GM12878 (cell line): ENCODE measurements around the gene DCC. TPM values are rescaled to one million over a fixed set of nuclear protein-coding genes. Genes with fewer than 3 reads are reported as not detected.

Source experiments
- ATAC-seq: fragments of 200-7000 bp; cut with Tn5 transposase; 3 replicates; pipeline ENCODE4 v1.9.1; 2020; ENCODE audit warnings: mild to moderate bottlenecking, moderate library complexity
- BruUV-seq: library from RNA; stranded (reverse); fragments of 400-500 nt; replicated peaks from 2 replicates; lab custom pipeline; 2021; lab: Mats Ljungman, UMichigan
- CTCF ChIA-PET: fragments of 300-600 bp; sonication (Branson Sonifier 250); formaldehyde crosslinking; extraction: SDS; loops from one replicate; lab custom pipeline; 2021; ENCODE audit warnings: inconsistent platforms; lab: Yijun Ruan, JAX
- POLR2A ChIA-PET: fragments of 350-600 bp; formaldehyde crosslinking; extraction: SDS; loops from one replicate; lab custom pipeline; 2021; ENCODE audit warnings: inconsistent platforms; lab: Charles Lee
- RAD21 ChIA-PET: fragments of 300-600 bp; sonication (Branson Sonifier 250); formaldehyde crosslinking; loops from one replicate; lab custom pipeline; 2023; ENCODE audit warnings: antibody characterized with exemption; ENCODE audit not compliant: unreplicated experiment; lab: Charles Lee
- SMC1A ChIA-PET: fragments of 300-600 bp; sonication (Branson Sonifier 250); formaldehyde crosslinking; loops from one replicate; lab custom pipeline; 2023; ENCODE audit not compliant: unreplicated experiment, uncharacterized antibody; lab: Charles Lee
- DNase-seq: peaks from one replicate; pipeline ENCODE4 v3.0.0-alpha.2; 2011; ENCODE audit warnings: low read depth, low spot score
- FAIRE-seq: peaks from 3 replicates; lab custom pipeline; 2011; peaks lifted over from hg19 to GRCh38; lab: Jason Lieb, UNC
- H2AFZ ChIP-seq: 2 replicates; pipeline ENCODE4 v1.6.0; 2011; ENCODE audit warnings: low read depth, low read length, control low read depth; ENCODE audit not compliant: control insufficient read depth
- H3K27ac ChIP-seq: 2 replicates; pipeline ENCODE4 v1.5.1; 2011; ENCODE audit warnings: control low read depth; ENCODE audit not compliant: control insufficient read depth, insufficient read depth
- H3K27me3 ChIP-seq, 2 experiments: replicated peaks in 1 of 2; 2 replicates each; pipeline versions ENCODE4 v1.6.0 to v1.6.1; 2011; ENCODE audit warnings: low read length in 1 of 2; ENCODE audit not compliant: control insufficient read depth in 2 of 2, insufficient read depth in 2 of 2
- H3K36me3 ChIP-seq, 2 experiments: 2 replicates each; pipeline ENCODE4 v1.5.1; 2011; ENCODE audit warnings: low read length in 1 of 2; ENCODE audit not compliant: control insufficient read depth in 2 of 2, insufficient read depth in 2 of 2
- H3K4me1 ChIP-seq: 2 replicates; pipeline ENCODE4 v1.6.1; 2011; ENCODE audit warnings: mild to moderate bottlenecking, low read length, moderate library complexity, mixed read lengths; ENCODE audit not compliant: control insufficient read depth, insufficient read depth
- H3K4me2 ChIP-seq: 2 replicates; pipeline ENCODE4 v1.6.0; 2011; ENCODE audit warnings: control low read depth; ENCODE audit not compliant: control insufficient read depth, insufficient read depth
- H3K4me3 ChIP-seq: fragments of 200-600 bp; sonication (generic); 2 replicates; pipeline ENCODE4 v1.5.1; 2016
- H3K79me2 ChIP-seq: 2 replicates; pipeline ENCODE4 v1.6.0; 2011; ENCODE audit warnings: low read length; ENCODE audit not compliant: control insufficient read depth, insufficient read depth
- H3K9ac ChIP-seq: 2 replicates; pipeline ENCODE4 v1.8.0; 2011; ENCODE audit warnings: low read length, control low read depth, mixed read lengths; ENCODE audit not compliant: control insufficient read depth, insufficient read depth
- H3K9me3 ChIP-seq: replicated peaks from 3 replicates; pipeline ENCODE4 v1.5.1; 2011; ENCODE audit warnings: mild to moderate bottlenecking, low read length; ENCODE audit not compliant: control insufficient read depth, insufficient read depth
- H4K20me1 ChIP-seq: 2 replicates; pipeline ENCODE4 v1.6.0; 2011; ENCODE audit not compliant: control insufficient read depth, insufficient read depth
- CHD4 ChIP-seq: fragments of 200-600 bp; sonication (generic); IDR thresholded peaks from 2 replicates; pipeline ENCODE4 v1.6.1; 2016; ENCODE audit warnings: mild to moderate bottlenecking
- GATAD2B ChIP-seq: fragments of 450-650 bp; conservative IDR thresholded peaks from 2 replicates; pipeline ENCODE4 v1.6.1; 2017; ENCODE audit warnings: low read depth, mild to moderate bottlenecking, moderate library complexity
- NRF1 ChIP-seq: conservative IDR thresholded peaks from 2 replicates; pipeline ENCODE4 v1.6.1; 2011; ENCODE audit warnings: mild to moderate bottlenecking, low read depth, low read length, improper control_type of control experiment
- PBX3 ChIP-seq: IDR thresholded peaks from 2 replicates; pipeline ENCODE4 v1.6.1; 2011; ENCODE audit warnings: mild to moderate bottlenecking, low read depth, low read length, moderate library complexity; ENCODE audit not compliant: insufficient replicate concordance
- POLR2A ChIP-seq: IDR thresholded peaks from 2 replicates; pipeline ENCODE4 v1.6.1; 2011; ENCODE audit warnings: low read depth, mild to moderate bottlenecking, low read length
- YBX1 ChIP-seq: fragments of 450-650 bp; IDR thresholded peaks from 2 replicates; pipeline ENCODE4 v1.6.1; 2016; ENCODE audit warnings: antibody characterized with exemption
- ZNF217 ChIP-seq: fragments of 450-650 bp; IDR thresholded peaks from 2 replicates; pipeline ENCODE4 v1.6.1; 2017; ENCODE audit warnings: antibody characterized with exemption, mild to moderate bottlenecking
- ZNF622 ChIP-seq: fragments of 450-650 bp; IDR thresholded peaks from 2 replicates; pipeline ENCODE4 v1.6.1; 2017; ENCODE audit warnings: mild to moderate bottlenecking, inconsistent platforms
- WGBS: methylation state at CpG from one replicate; pipeline ENCODE4 v1.1.6; 2016; ENCODE audit warnings: low lambda C conversion rate; ENCODE audit not compliant: insufficient replicate concordance, insufficient coverage; ENCODE audit errors: missing lambda C conversion rate; 5-methylcytosine and 5-hydroxymethylcytosine counted together
- in situ Hi-C: fragments of 300-500 bp; cut with MboI; formaldehyde crosslinking; loops from 9 replicates; pipeline ENCODE4 v1.14.3; 2018; ENCODE audit warnings: mixed read lengths
- intact Hi-C: fragments of 100-400 bp; cut with micrococcal nuclease; formaldehyde crosslinking; loops from one replicate; pipeline ENCODE4 v1.14.2; 2022; ENCODE audit not compliant: unreplicated experiment
- polyA plus RNA-seq, 11 experiments: library from polyadenylated mRNA; depleted of rRNA in 4 of 11; unstranded in 6 of 11; stranded (reverse) in 5 of 11; fragments of >200 nt; fragmentation: Nextera tagmentation in 4 of 11; fragmentation: Illumina TruSeq in 1 of 11; extraction: Ambion mirVana in 4 of 11; extraction: Trizol in 1 of 11; gene quantifications; 1 replicate in 1 of 11; 2 replicates in 10 of 11; pipeline versions ENCODE4 v1.2.1 to v1.2.3, GENCODE V29; 2011 to 2016; ENCODE audit warnings: inconsistent platforms in 2 of 11, missing spikeins in 2 of 11, low read depth in 1 of 11
- total RNA-seq, 4 experiments: library from RNA; depleted of rRNA in 3 of 4; stranded (reverse); fragments of >200 nt in 3 of 4; fragmentation: Illumina TruSeq in 1 of 4; extraction: Trizol in 1 of 4; gene quantifications; 2 replicates each; pipeline versions ENCODE4 v1.2.1 to v1.2.3, GENCODE V29; 2013 to 2021

DCC gene
- total and polyA plus RNA-seq, 10 of the 15 experiments (the other 5 are each of a cell fraction or from before 2014, with no cell fraction given): 0.01 TPM; not detected in 9

- H3K36me3 ChIP-seq: no peaks in the 10 kb centered on the region
- no peak overlapping the region for H3K27ac ChIP-seq
- BruUV-seq: no TSS peak
- ChIA-PET POLR2A (no interaction called here), RAD21 (no interaction called here), SMC1A (no interaction called here), CTCF (no interaction called here)
- TF ChIP-seq PBX3: no peak
- TF ChIP-seq POLR2A: no peak
- TF ChIP-seq ZNF622: no peak
- TF ChIP-seq NRF1: no peak
- TF ChIP-seq ZNF217: no peak
- no peak for TF ChIP-seq YBX1
- TF ChIP-seq GATAD2B: no peak
- TF ChIP-seq CHD4: no peak
- in situ Hi-C loops (no loop called here), intact Hi-C loops (no loop called here)
- DNase-seq (no peak), ATAC-seq (no peak), FAIRE-seq (no peak)
- no peaks in the 10 kb centered on the region for H3K4me1 ChIP-seq
- H4K20me1 ChIP-seq: no peaks in the 10 kb centered on the region
- no peak overlapping the region for H3K9ac ChIP-seq
- no peak overlapping the region for H3K4me2 ChIP-seq
- H3K79me2 ChIP-seq: no peaks in the 10 kb centered on the region
- no peak overlapping the region for H2AFZ ChIP-seq
- H3K4me3 ChIP-seq: no peak overlapping the region
- WGBS: 0% methylated on average over 1 of the region's 1 CpG
- no peaks in the 10 kb centered on the region for H3K27me3 ChIP-seq
- no peaks in the 10 kb centered on the region for H3K9me3 ChIP-seq
These were observed 473.8 kb downstream of the DCC start for GRCh38 chr18:52813635-52814416.
